Islet precursor cell (in vitro differentiated cells): Measurements from ENCODE around the gene NPPB.
"Not testable (repeated sequence)": the region's sequence is repeated elsewhere in the genome, so short reads cannot be mapped to it uniquely, and the experiment has no call there.

ENCODE experiments used
- DNase-seq: peaks from one replicate; pipeline ENCODE4 v3.0.0-alpha.2; 2018

NPPB gene

GRCh38 chr1:11858613-11858967 is at the start of gene NPPB:
TSS of gene NPPB (minus strand) at chr1:11858945. CDS start at chr1:11858833, 112 bp downstream.
- no peak for DNase-seq

- peak; percentile 98 for DNase-seq
Observed at GRCh38 chr1:11908095-11908675, 49.4 kb upstream of the NPPB start.

- DNase-seq: peak; percentile 97
Observed at GRCh38 chr1:11907275-11908094, 48.7 kb upstream of the NPPB start.

- DNase-seq: no peak
Observed at GRCh38 chr1:11906870-11907269, 48.1 kb upstream of the NPPB start.

- DNase-seq: no peak
Observed at GRCh38 chr1:11904978-11905377, 46.2 kb upstream of the NPPB start.

GRCh38 chr1:11904156-11904555 is 45.4 kb upstream of the NPPB start:
- DNase-seq: not testable (repeated sequence)

- DNase-seq: no peak
Observed at GRCh38 chr1:11903210-11903609, 44.5 kb upstream of the NPPB start.

- peak; percentile 70 for DNase-seq
Observed at GRCh38 chr1:11901446-11901845, 42.7 kb upstream of the NPPB start.

GRCh38 chr1:11898831-11899467 is 40.2 kb upstream of the NPPB start:
- DNase-seq: peak; percentile 78

- no peak for DNase-seq
Observed at GRCh38 chr1:11898086-11898785, 39.5 kb upstream of the NPPB start.

- not testable (repeated sequence) for DNase-seq
Observed at GRCh38 chr1:11894501-11894900, 35.8 kb upstream of the NPPB start.

GRCh38 chr1:11893907-11894251 is 35.1 kb upstream of the NPPB start:
- peak; percentile 84 for DNase-seq

- no peak for DNase-seq
Observed at GRCh38 chr1:11891433-11892186, 32.9 kb upstream of the NPPB start.

- peak; percentile 50 for DNase-seq
Observed at GRCh38 chr1:11888877-11889208, 30.1 kb upstream of the NPPB start.

GRCh38 chr1:11888206-11888876 is 29.6 kb upstream of the NPPB start:
- no peak for DNase-seq

GRCh38 chr1:11887666-11888007 is 28.9 kb upstream of the NPPB start:
- no peak for DNase-seq

- no peak for DNase-seq
Observed at GRCh38 chr1:11886986-11887665, 28.4 kb upstream of the NPPB start.

- DNase-seq: no peak
Observed at GRCh38 chr1:11885916-11886315, 27.2 kb upstream of the NPPB start.

- DNase-seq: peak; percentile 86
Observed at GRCh38 chr1:11882814-11883538, 24.2 kb upstream of the NPPB start.

GRCh38 chr1:11881749-11882441 is 23.1 kb upstream of the NPPB start:
- no peak for DNase-seq
